Measurements from ENCODE around the gene ANKK1. TPM values are rescaled to one million over a fixed set of nuclear protein-coding genes. Genes with fewer than 3 reads are reported as not detected.

ANKK1 gene
- total RNA-seq, result 1 to 10 TPM in 4 of 6 donors, under 1 TPM in 2; 0.14 to 4.4 (median 2.2) TPM

GRCh38 chr11:113387605-113388211 lies at the start of gene ANKK1:
Gene ANKK1, plus strand, starts transcription at chr11:113387779. Its CDS starts 106 bp downstream, at chr11:113387885.
- Histone ChIP-seq H3K27me3 (peaks cover 0 to 12% (median 6%) of the 10 kb centered on the region in 4 donors), H3K9me3 (no peaks in the 10 kb centered on the region), H3K4me3 (peak within 1 kb of the TSS in 1 of 4 donors; percentile 9), H3K36me3 (no peaks in the 10 kb centered on the region), H3K27ac (no peak within 1 kb of the TSS), H3K4me1 (peaks cover 0 to 7% (median 2%) of the 10 kb centered on the region in 4 donors)
- WGBS, 2 donors, result 22 to 44% methylated on average over 6 to 32 of the region's 46 CpGs
- ATAC-seq (ENCODE audit: low FRiP score in 2 of 2), result no peak
- no peak for TF ChIP-seq EP300 (IDR thresholded peaks at IDR 0.05)
- peak in 3 of 6 experiments; percentile 30 to 63 (median 32) for TF ChIP-seq CTCF (IDR thresholded peaks at IDR 0.05)
- peak in 1 of 2 donors; percentile 79 for DNase-seq

GRCh38 chr11:113338730-113339129 lies 48.8 kb upstream of the ANKK1 start:
- Histone ChIP-seq H3K36me3 (peaks cover 2 to 77% (median 41%) of the 10 kb centered on the region in 4 donors), H3K4me3 (no peak overlapping the region), H3K27ac (no peak overlapping the region), H3K9me3 (no peaks in the 10 kb centered on the region), H3K4me1 (no peaks in the 10 kb centered on the region), H3K27me3 (no peaks in the 10 kb centered on the region)
- WGBS, 2 donors, result 72 to 83% methylated on average over 4 of the region's 4 CpGs
- DNase-seq (no peak), ATAC-seq (ENCODE audit: low FRiP score in 2 of 2) (no peak)
- TF ChIP-seq CTCF (IDR thresholded peaks at IDR 0.05), result no peak

- DNase-seq, result no peak
Observed at GRCh38 chr11:113339929-113340589, 47.5 kb upstream of the ANKK1 start.

GRCh38 chr11:113341388-113342165 lies 46.0 kb upstream of the ANKK1 start:
- ATAC-seq (ENCODE audit: low FRiP score in 2 of 2) (no peak), DNase-seq (peak in 1 of 2 donors; percentile 14)
- no peak overlapping the region for H3K27ac ChIP-seq
- no peaks in the 10 kb centered on the region for H3K4me1 ChIP-seq
- no peak for TF ChIP-seq POLR2AphosphoS5 (IDR thresholded peaks at IDR 0.05)
- no peak for TF ChIP-seq CTCF (IDR thresholded peaks at IDR 0.05)
- TF ChIP-seq POLR2A (IDR thresholded peaks at IDR 0.05), result no peak
- no peak for TF ChIP-seq EP300 (IDR thresholded peaks at IDR 0.05)
- H3K27me3 ChIP-seq, result no peaks in the 10 kb centered on the region
- no peaks in the 10 kb centered on the region for H3K9me3 ChIP-seq
- H3K4me3 ChIP-seq, result no peak overlapping the region
- peaks cover 6 to 73% (median 36%) of the 10 kb centered on the region in 4 donors for H3K36me3 ChIP-seq
- WGBS, 2 donors, result 84 to 85% methylated on average over 10 of the region's 10 CpGs

More at GRCh38 chr11:113339929-113340589, 47.5 kb upstream of the ANKK1 start:
- H3K27ac ChIP-seq, result no peak overlapping the region
- 81 to 87% methylated on average over 6 of the region's 6 CpGs for WGBS, 2 donors
- H3K9me3 ChIP-seq, result no peaks in the 10 kb centered on the region
- H3K4me3 ChIP-seq, result no peak overlapping the region
- TF ChIP-seq CTCF (IDR thresholded peaks at IDR 0.05) (no peak), POLR2AphosphoS5 (IDR thresholded peaks at IDR 0.05) (no peak), EP300 (IDR thresholded peaks at IDR 0.05) (no peak), POLR2A (IDR thresholded peaks at IDR 0.05) (no peak)
- peaks cover 9 to 78% (median 44%) of the 10 kb centered on the region in 4 donors for H3K36me3 ChIP-seq
- ATAC-seq (ENCODE audit: low FRiP score in 2 of 2), result no peak
- no peaks in the 10 kb centered on the region for H3K27me3 ChIP-seq
- no peaks in the 10 kb centered on the region for H3K4me1 ChIP-seq
